HepG2 (cell line): Measurements from ENCODE around the gene CYB5B.

Source experiments
- ATF6 ChIP-seq: sonication (generic); formaldehyde crosslinking; conservative IDR thresholded peaks from 2 replicates; pipeline ENCODE4 v1.4.0; 2020; ENCODE audit warnings: missing genetic modification reagents
- TAF1 ChIP-seq: sonication (generic); formaldehyde crosslinking; IDR thresholded peaks from 2 replicates; pipeline ENCODE4 v1.4.0; 2020; ENCODE audit warnings: missing genetic modification reagents
- ZNF124 ChIP-seq: sonication (generic); formaldehyde crosslinking; IDR thresholded peaks from 2 replicates; pipeline ENCODE4 v1.4.0; 2020; ENCODE audit warnings: missing genetic modification reagents
- ZNF317 ChIP-seq: sonication (generic); formaldehyde crosslinking; IDR thresholded peaks from 2 replicates; pipeline ENCODE4 v1.5.0; 2020; ENCODE audit warnings: mild to moderate bottlenecking, missing genetic modification reagents
- ZNF501 ChIP-seq: sonication (generic); formaldehyde crosslinking; IDR thresholded peaks from 2 replicates; pipeline ENCODE4 v1.5.1; 2020; ENCODE audit warnings: mild to moderate bottlenecking, moderate library complexity, missing genetic modification reagents

- TF ChIP-seq ZNF124 (CRISPR knock-in tag) (no peak), ZNF317 (CRISPR knock-in tag) (no peak), TAF1 (CRISPR knock-in tag) (no peak), ATF6 (CRISPR knock-in tag) (no peak), ZNF501 (no peak)
Observed at GRCh38 chr16:69412287-69412686, 12.1 kb upstream of the CYB5B start.
